Neural cell (in vitro differentiated cells): ENCODE measurements around the gene CCKAR. TPM values are rescaled to one million over a fixed set of nuclear protein-coding genes. Genes with fewer than 3 reads are reported as not detected.

Experiments
- polyA plus RNA-seq: library from polyadenylated mRNA; depleted of rRNA; stranded (reverse); fragments of >200 nt; gene quantifications from 2 replicates; pipeline ENCODE4 v1.2.3, GENCODE V29; 2014

Gene CCKAR
- polyA plus RNA-seq, 1 donor from 2014 or later, result not detected

Other genes starting within 250 kb of the CCKAR start
- gene RBPJ, start 169.5 kb downstream of the CCKAR start, polyA plus RNA-seq, result 89.8 and 98.8 TPM in 2 replicates
- gene TBC1D19, start 93.6 kb upstream of the CCKAR start, polyA plus RNA-seq, result 23.1 and 31.2 TPM in 2 replicates